Right atrium auricular region (tissue), 2 donors: Measurements from ENCODE around the gene FRMD8. TPM values are rescaled to one million over a fixed set of nuclear protein-coding genes. Genes with fewer than 3 reads are reported as not detected.

ENCODE experiments used
- DNase-seq: peaks from one replicate; pipeline ENCODE4 v3.0.0-alpha.2; 2019; ENCODE audit warnings: low spot score
- H3K27ac ChIP-seq, 2 donors: fragments of 200-600 bp; sonication (generic); 1 replicate in 1 of 2; 2 replicates in 1 of 2; pipeline ENCODE4 v1.5.1; 2016 to 2019
- H3K27me3 ChIP-seq, 2 donors: fragments of 200-600 bp; sonication (generic); one replicate each; pipeline versions ENCODE4 v1.5.1 to v1.6.0; 2017 to 2019
- H3K36me3 ChIP-seq: fragments of 200-600 bp; sonication (generic); one replicate; pipeline ENCODE4 v1.5.1; 2016
- H3K4me1 ChIP-seq, 2 donors: fragments of 200-600 bp; sonication (generic); one replicate each; pipeline versions ENCODE4 v1.5.1 to v1.6.0; 2017 to 2019
- H3K4me3 ChIP-seq, 2 donors: fragments of 200-600 bp; sonication (generic); 1 replicate in 1 of 2; 2 replicates in 1 of 2; pipeline ENCODE4 v1.5.1; 2017 to 2019; ENCODE audit warnings: mild to moderate bottlenecking in 1 of 2, moderate library complexity in 1 of 2
- H3K9me3 ChIP-seq, 2 donors: fragments of 200-600 bp; sonication (generic); one replicate each; pipeline ENCODE4 v1.5.1; 2019
- CTCF ChIP-seq, 2 donors: fragments of 200-600 bp; sonication (generic); IDR thresholded peaks; one replicate each; pipeline ENCODE4 v1.5.1; 2019; ENCODE audit warnings: antibody characterized with exemption in 2 of 2
- total RNA-seq, 2 donors: library from RNA; depleted of rRNA; stranded (reverse); fragments of >200 nt; gene quantifications; one replicate each; pipeline ENCODE4 v1.1.0, GENCODE V29; 2016

FRMD8 gene
- total RNA-seq, 2 donors from 2014 or later = 10.2 to 23.8 TPM

- no peaks in the 10 kb centered on the region for H3K9me3 ChIP-seq
- H3K4me1 ChIP-seq = peaks cover 0 to 64% of the 10 kb centered on the region in 2 donors
- H3K36me3 ChIP-seq = peaks cover under 1% of the 10 kb centered on the region
- no peak overlapping the region for H3K4me3 ChIP-seq
- TF ChIP-seq CTCF (IDR thresholded peaks at IDR 0.05) = no peak
- H3K27ac ChIP-seq = peak overlapping the region; percentile 98
- no peak for DNase-seq
- no peaks in the 10 kb centered on the region for H3K27me3 ChIP-seq
These were observed 2.7 kb upstream of the FRMD8 start for GRCh38 chr11:65383778-65384177.

GRCh38 chr11:65384301-65384889, 2.0 kb upstream of the FRMD8 start:
- H3K27me3 ChIP-seq = no peaks in the 10 kb centered on the region
- peaks cover 0 to 70% of the 10 kb centered on the region in 2 donors for H3K4me1 ChIP-seq
- H3K4me3 ChIP-seq = no peak overlapping the region
- no peaks in the 10 kb centered on the region for H3K9me3 ChIP-seq
- no peak for DNase-seq
- peak overlapping the region; percentile 98 for H3K27ac ChIP-seq
- no peak for TF ChIP-seq CTCF (IDR thresholded peaks at IDR 0.05)
- peaks cover 5% of the 10 kb centered on the region for H3K36me3 ChIP-seq

GRCh38 chr11:65388731-65389130, 2.3 kb downstream of the FRMD8 start:
- peaks cover 11% of the 10 kb centered on the region for H3K36me3 ChIP-seq
- H3K4me3 ChIP-seq = no peak overlapping the region
- peak overlapping the region in 1 of 2 donors; percentile 26 for H3K27ac ChIP-seq
- H3K4me1 ChIP-seq = peaks cover 0 to 71% of the 10 kb centered on the region in 2 donors
- no peak for TF ChIP-seq CTCF (IDR thresholded peaks at IDR 0.05)
- no peaks in the 10 kb centered on the region for H3K27me3 ChIP-seq
- DNase-seq = no peak
- no peaks in the 10 kb centered on the region for H3K9me3 ChIP-seq

- no peak for TF ChIP-seq CTCF (IDR thresholded peaks at IDR 0.05)
- no peak for DNase-seq
- Histone ChIP-seq H3K4me3 (no peak overlapping the region), H3K27me3 (no peaks in the 10 kb centered on the region), H3K27ac (peak overlapping the region; percentile 72 to 79), H3K36me3 (peaks cover 18% of the 10 kb centered on the region), H3K4me1 (peaks cover 0 to 64% of the 10 kb centered on the region in 2 donors), H3K9me3 (no peaks in the 10 kb centered on the region)
These were observed 3.0 kb downstream of the FRMD8 start for GRCh38 chr11:65389294-65389980.

- Histone ChIP-seq H3K9me3 (no peaks in the 10 kb centered on the region), H3K4me1 (peaks cover 0 to 57% of the 10 kb centered on the region in 2 donors), H3K36me3 (peaks cover 25% of the 10 kb centered on the region), H3K27ac (peak overlapping the region; percentile 72 to 79), H3K27me3 (no peaks in the 10 kb centered on the region), H3K4me3 (peak overlapping the region in 1 of 2 donors; percentile 25)
- DNase-seq = no peak
- no peak for TF ChIP-seq CTCF (IDR thresholded peaks at IDR 0.05)
These were observed 3.9 kb downstream of the FRMD8 start for GRCh38 chr11:65390099-65390941.
